GM23248 (cell line): ENCODE results near the gene GSTP1.

Source experiments
- EZH2 ChIP-seq: fragments of 200-600 bp; sonication (generic); IDR thresholded peaks from 2 replicates; pipeline ENCODE4 v1.6.1; 2018; ENCODE audit warnings: antibody characterized with exemption, mild to moderate bottlenecking; ENCODE audit not compliant: insufficient read depth, poor library complexity, severe bottlenecking
- EZH2phosphoT487 ChIP-seq: fragments of 200-600 bp; sonication (generic); IDR thresholded peaks from 2 replicates; pipeline ENCODE4 v1.6.1; 2018; ENCODE audit warnings: antibody characterized with exemption, moderate library complexity, mild to moderate bottlenecking, low read depth; ENCODE audit not compliant: insufficient read depth

DNA sequence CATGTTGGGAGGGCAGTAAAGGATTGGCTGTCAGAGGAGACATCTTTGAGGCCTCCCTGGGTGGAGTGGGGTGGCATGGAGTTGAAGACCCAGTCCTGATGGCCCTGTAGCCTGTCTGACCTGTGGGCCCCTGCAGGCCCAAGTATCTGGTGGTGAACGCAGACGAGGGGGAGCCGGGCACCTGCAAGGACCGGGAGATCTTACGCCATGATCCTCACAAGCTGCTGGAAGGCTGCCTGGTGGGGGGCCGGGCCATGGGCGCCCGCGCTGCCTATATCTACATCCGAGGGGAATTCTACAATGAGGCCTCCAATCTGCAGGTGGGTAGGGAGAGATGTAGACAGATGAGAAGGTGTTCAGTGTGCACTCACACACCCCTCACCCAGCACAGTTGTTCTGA is 25.7 kb downstream of the GSTP1 start:
- no peak for TF ChIP-seq EZH2
- TF ChIP-seq EZH2phosphoT487, result no peak
